Inferior parietal cortex (tissue), 1 donor: Measurements from ENCODE around the gene MAP2K7.
A peak's percentile ranks its signal among the peaks of the same experiment; 100 is the strongest.

ENCODE experiments used
- DNase-seq: peaks from one replicate; pipeline ENCODE4 v3.0.0-alpha.2; 2016; ENCODE audit errors: extremely low spot score

MAP2K7 gene

DNA sequence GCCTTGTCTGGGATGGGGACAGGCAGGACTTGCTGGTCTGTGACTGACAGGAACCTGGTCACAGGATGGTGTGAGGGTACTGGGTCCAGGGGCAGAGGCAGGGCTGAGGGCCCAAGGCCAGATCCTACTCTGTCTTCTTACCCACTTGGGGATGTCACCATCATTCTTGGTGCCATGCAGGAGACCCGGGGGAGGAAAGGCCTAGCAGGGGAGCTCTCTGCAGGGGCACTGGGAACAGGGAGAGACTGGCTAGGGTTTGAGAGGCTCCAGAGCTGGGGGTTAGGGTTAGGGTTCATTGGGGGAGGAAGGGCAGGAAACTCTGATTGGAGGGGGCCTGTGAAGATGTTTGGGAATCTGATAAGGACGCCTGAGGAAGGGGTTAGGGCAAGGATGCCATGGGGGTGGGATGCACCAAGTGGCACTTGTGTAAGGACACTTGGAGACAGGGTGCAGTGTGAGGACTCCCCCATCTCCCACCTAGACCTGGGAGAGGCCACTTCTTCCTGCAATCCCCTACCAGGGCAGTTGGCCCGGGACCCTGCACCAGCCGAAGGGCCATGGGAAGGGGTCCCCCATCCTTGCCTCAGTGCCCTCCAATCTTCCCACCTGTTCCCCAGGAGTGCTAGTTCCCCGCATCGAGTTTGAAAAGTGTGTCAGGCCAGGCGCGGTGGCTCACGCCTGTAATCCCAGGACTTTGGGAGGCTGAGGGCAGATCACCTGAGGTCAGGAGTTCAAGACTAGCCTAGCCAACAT is 36.4 kb upstream of the MAP2K7 start:
- DNase-seq: no peak

DNA sequence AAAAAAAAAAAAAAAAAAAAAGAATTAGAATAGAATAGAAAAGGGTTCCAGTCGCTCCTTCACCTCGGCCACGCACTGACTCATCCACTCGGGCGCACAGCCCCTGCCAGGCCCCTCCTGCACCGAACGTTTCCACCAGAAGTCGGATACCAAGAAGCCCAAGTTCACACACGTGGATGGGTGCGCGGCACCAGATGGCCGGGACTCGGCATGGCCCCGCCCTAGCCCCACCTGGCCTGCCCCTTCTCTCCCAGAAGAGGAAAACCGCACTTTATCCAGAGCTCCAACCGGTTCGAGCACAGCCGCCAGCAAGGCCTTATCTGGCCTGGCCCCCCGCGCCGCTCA is 35.4 kb upstream of the MAP2K7 start:
- no peak for DNase-seq

DNA sequence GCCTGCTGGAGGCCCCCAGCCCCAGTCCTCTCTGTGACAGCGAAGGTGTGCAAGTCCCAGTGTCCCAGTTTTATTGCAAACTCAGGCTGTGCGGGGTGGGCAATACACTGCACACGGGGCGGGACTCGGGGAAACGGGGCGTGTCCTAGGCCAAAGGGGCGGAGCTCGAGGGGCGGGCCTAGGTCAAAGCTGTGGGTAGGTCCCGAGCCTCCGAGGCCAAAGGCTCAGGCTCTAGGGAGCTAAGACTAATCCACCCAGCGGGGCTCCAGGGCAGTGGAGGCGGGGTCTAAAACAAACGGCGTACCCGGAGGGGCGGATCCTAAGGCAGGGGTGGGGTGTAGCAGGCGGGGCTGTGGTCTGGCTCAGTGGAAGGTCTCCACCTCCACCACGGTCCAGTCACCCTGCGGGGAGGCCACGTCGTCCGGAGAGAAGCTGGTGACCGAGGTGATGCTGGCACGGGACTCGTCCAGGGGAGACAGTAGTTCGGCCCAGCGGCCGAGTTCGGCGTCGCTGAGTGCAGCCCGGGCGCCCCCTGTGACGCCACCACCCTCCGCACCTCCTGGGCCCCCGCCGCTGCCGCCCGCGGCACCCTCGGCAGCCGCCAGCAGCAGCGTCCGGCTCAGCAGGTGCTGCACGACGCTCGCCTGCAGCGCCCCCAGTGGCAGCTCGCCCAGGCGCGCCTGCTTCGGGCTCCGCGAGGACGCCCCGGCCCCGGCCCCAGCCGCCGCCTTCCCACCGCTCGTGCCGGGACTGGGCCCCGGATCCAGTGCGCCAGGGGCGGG is 34.8 kb upstream of the MAP2K7 start:
- DNase-seq: peak; percentile 59

DNA sequence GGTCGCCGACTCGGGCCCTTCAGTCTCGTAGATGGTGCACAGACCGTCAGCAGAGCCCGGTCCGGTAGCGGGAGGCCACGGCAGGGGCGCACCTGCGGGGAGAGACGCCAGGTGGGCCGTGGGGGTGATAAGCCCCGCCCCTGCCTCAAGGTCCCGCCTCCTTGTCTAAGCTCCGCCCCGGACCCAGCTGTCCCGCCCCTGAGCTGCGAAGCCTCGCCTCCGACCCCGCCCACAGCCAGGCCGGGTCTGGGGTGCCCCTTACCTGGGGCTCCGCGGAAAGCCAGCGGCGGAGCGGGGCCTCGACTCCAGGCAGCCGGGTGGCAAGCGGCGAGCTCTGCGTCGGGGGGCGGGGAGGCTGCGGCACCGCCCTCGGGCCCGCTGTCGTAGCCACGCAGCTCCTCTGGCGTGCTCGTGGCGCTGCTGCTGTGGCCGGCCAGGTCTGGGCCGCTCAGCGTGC is 34.2 kb upstream of the MAP2K7 start:
- DNase-seq: no peak

DNA sequence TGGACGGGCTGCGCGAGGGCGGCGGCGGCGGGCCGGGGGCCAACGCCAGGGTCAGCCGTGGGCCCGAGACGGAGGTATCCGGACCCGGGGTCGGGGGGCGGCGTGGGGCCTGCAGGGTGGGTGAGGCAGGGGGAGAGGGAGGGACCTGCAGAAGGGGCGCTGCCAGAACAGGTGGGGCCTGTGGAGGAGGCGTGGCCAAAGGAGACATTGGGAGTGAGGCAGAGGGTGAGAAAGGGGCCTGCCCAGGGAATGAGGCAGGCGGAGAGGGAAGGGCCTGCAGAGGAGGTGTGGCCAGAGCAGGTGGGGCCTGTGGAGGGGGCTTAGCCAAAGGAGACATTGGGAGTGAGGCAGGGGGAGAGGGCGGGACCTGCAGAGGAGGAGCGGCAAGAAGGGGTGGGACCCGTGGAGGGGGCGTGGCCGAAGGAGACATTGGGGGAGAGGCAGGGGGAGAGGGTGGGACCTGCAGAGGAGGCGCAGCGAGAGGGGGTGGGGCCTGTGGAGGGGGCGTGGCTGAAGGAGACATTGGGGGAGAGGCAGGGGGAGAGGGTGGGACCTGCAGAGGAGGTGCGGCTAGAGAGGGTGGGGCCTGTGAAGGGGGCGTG is 33.7 kb upstream of the MAP2K7 start:
- no peak for DNase-seq

DNA sequence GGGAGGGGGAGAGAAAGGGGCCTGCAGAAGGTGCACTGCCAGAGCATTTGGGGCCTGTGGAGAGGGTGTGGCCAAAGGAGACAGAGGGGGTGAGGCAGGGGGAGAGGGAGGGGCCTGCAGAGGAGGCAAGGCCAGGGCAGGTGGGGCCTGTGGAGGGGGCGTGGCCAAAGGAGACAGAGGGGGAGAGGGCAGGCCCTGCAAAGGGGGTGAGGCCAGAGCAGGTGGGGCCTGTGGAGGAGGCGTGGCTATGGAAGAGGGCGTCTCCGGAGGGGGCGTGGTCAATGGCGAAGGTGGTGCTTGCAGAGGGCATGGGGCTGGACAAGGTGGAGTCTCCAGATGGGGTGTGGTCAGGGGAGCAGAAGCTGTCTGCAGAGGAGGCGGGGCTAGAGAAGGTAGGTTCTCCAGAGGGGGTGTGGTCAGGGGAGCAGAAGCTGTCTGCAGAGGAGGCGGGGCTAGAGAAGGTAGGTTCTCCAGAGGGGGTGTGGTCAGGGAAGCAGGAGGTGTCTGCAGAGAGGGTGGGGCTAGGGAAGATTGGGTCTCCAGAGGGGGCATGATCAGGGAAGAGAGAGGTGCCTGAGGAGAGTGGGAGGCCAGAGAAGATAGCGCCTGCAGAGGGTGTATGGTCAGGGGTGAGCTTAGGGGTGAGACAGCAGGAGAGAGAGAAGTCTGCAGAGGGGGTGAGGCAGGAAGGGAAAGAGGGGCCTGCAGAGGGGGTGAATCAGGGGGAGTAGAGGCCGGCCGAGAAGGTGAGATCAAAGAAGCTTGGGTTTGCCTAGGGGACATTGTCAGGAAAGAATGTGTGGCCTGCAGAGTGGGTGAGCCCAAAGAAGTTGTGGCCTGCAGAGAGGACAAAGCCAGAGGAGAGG is 32.9 kb upstream of the MAP2K7 start:
- DNase-seq: peak; percentile 46

DNA sequence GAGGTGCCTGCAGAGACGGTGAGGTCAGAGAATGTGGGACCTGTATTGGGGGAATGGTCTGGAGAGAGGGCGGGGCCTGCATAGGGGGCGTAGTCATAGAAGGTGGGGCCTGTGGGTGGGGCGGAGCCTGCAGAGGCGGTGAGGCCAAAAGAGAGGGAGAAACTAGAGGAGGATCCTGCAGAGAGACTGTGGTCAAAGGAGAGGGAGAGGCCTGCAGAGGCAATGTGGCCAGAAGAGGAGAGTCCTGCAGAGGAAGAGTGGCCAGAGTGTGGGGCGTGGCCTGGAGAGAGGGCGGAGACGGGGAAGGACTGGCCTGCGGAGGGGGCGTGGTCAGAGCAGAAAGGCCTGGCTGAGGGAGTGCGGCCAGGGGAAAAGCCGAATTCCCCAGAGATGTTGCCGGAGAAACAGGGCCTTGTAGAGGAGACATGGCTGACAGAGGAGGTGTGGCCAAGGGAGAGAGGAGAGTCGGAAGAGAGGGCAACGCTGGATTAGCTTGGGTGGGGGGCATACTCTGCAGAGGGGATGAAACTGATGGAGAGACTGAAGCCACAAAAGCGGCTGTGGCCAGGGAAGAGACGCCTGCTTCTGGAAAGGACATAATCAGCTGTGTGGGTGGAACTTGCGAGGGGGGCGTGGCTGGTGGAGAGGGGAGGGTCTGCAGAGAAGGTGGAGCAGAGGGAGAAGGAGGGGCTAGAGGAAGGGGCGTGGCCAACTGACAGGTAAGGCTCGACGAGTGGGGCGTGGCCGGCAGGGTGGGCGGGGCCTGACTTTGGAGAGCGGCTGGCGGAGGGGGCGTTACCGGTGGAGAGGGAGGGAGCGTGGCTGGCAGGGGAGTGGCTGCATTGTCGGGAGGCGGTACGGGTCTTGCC is 32.0 kb upstream of the MAP2K7 start:
- peak; percentile 55 for DNase-seq

DNA sequence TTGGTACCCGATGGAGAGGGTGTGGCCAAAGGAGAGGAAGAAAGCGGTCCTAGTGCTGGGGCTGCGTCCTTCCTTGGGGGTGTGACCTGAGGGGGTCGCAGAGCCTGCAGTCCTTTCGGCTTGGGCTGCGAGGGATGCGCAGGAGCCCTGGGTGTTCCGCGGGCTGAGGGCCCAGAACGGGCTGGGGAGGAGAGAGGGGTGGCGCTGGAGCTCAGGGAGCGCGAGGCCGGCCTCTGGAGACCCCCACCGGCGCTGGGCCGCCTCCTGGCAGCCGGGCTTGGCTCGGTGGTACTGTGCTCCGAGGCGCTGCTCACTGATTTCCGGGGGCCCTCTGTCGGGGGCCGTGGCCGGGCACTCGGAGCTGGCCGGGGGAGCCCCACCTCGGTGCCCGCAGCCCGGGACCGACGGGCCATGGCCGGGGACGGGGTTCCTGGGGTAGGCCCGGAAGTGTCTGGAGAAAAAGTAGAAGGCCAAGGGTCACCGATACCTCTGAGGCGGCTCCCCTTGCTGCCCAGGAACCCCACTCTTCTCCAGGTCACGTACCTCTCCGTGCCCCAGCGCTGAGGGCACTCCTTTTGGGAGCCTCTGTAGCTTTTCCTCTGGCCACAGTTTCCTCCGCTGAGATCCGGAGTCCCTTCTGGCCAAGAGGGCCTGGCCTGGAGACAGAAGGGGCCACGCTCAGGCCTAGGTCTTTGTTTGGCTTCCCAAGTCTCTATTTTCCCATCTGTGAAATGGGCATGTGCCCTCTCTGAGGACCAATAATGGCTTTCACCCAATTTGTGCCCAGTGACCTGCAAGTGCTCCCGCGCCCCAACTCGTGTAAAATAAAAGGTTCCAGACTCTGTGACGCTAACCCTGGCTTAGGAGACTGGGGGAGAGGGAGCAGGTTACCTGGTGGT is 31.1 kb upstream of the MAP2K7 start:
- DNase-seq: no peak

DNA sequence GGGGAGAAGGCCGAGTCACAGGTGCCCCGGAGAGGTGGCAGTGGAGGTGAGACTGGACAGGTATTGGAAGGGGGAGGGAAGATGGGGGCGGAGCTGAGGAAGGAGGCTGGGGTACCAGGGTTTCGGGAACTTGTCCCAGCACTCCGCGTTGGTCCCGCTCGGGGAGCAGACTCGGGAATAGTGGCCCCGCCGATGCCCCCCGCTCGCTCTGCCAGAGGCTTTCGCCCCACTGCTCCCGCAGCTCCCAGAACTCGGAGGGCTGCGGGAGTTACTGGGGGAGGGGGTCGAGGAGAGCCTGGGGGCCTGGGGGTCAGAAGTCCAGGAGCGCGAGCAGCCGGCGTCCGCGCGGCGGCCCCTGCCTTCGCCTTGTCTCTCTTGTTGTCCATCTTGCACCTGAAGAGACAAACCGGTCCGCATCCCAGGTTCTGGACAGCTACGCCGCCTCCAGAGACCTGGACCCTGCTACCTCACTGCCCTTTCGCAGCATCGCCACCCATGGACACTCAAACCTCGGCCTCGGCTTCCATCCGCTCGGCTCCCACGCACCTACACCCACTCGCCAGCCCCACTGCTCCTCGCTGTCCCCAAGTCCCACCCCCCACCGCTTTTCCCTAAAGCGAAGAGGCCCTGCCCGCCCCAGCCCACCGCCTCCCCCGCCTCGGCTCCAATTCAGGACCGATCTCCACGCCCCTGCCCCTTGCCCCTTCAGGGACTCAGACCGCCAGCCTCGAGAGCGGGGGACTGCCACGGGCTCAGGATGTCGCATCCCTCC is 30.2 kb upstream of the MAP2K7 start:
- no peak for DNase-seq

DNA sequence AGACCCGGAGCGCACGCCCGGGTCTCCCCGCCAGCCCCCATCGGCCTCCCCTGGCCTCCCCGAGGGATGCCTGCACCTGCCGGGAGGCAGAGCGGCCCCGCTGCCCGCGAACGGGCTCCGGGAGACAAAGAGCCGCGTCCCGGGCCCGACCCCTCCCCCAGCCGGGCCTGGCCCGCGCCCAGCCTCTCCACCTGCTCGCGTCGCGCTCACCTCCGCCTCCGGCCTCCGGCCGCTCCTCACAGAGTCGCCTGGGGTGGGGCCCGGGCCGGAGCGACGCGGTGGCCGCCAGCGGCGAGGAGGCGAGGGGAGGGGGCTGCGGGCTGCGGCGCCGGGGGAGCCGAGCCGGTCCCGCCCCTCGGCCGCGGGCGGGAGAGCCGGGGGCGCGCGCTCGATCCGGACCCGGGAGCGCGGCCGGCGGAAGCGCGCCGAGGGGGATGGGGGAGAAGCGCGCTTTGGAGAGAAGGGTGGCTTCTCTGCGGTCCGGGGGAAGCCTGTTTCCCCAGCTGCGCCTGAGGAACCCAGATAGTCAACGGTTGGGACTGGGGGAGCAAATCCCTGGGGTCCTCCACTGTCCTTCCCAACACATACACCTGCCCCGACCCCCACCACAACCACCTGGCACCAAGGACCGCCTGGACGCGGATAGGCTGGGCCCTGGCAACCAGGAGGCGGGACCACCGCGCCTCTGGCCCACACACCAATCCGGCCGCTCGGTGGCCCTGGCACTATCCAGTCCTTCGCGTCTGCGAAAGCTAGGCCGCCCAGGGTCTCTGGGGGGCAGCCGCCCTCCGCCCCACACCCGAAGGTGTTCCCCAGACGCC is 29.4 kb upstream of the MAP2K7 start, which contains the start of gene PRR36:
Gene PRR36, minus strand, starts transcription at position 315 of the 821 bp plus-strand sequence. CDS start 701 bp downstream, outside the sequence.
- DNase-seq: peak; percentile 47

DNA sequence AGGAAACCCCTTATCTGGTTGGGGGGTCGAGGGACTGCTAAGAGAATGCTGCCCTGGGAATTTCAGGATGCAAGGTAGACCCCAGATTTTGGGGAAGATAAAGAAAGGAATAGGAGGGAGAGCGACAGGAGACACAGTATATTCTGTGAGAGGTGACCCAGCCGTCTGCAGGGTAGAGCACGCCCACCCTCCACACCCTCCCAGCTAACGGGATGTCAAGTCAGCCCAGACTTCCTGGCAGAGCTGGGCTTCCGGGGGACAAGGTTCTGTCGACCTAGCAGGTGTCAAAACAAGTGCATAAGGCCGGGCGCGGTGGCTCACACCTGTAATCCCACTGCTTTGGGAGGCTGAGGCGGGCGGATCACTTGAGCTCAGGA is 28.8 kb upstream of the MAP2K7 start:
- DNase-seq: no peak

DNA sequence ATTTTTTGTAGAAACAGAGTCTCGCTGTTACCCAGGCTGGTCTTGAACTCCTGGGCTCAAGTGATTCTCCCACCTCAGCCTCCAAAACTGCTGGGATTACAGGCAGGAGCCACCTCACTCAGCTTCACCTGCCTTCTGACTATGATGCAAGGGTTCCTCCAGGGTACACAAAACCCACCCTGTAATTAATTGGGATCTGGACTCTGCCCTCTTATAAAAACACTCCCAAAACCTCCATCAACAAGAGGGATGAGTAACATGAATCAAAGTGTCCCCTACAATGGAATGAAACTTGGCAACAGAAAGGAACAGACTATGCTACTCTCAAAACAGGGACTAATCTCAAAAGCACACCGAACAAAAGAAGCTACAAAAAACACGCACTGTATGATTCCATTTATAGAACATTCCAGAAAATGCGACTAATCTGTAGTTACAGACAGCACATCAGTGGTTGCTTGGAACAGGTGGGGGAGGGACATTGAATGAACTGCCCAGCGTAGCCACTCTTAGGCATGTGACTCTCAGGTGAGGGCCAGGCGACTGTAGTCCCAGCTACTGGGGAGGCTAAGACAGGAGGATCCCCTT is 26.3 kb upstream of the MAP2K7 start:
- no peak for DNase-seq

DNA sequence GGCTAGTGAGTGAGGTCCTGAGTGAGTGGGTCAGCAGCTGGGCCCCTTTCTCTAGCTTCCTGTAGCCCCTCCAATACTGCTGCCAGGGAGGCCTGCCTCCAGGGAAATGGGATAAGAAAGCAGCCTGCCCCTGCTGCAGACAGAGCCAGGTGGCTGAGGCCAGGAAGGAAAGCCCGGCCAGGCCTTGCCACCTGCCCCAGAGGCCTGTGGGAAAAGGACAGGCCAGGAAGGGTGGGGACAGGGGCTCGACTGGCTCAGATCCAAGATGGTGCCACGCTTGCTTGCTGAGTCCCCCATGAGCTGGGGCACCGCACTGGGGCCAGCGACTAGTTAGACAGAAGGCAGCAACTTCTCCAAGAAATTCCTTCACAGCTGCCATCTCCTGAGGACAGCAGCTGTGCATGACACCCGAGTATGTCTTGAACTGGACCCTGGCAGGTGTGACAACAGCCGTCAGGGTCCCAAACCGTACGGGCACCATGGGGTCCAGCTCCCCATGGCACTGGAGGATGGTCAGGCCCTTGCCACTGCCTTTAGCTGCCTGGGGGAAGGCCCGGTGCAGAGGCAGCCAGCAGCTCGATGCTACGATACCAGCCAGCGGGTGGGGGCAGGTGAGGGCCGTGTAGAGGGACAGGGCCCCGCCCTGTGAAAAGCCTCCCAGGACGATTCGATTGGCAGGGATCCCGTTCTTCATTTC is 24.4 kb upstream of the MAP2K7 start:
- no peak for DNase-seq

DNA sequence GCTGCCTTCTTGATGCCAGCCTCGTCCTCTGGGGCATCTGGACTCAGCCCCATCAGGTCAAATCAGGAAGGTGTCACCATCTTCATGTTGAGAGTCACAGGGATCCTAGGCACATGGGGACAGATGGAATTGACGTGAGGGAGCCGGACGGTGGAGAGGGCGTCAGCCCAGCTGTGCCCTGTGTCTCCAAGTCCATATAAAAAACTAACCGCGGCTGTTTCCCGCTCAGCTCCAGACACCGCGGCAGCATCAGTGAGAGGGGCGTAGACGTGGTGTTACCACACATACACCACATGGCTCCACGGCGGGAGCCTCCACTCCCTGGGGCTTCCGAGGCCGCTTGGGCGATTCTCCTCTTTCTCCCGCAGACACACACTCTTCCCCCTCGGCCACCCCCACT is 23.8 kb upstream of the MAP2K7 start:
- no peak for DNase-seq

DNA sequence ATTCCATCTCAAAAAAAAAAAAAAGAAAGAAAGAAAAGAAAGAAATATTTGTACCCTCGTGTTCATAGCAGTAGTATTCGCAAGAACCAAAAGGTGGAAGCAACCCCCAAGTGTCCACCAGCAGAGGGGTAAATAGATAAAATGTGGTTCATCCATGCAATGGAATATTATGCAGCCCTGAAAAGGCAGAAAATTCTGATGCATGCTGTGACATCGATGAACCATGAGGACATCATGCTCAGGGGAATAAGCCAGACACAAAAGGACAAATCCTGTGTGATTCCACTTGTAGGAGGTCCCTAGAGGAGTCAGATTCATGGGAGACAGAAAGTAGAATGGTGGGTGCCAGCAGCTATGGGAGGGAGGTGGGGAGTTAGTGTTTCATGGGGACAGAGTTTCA is 21.8 kb upstream of the MAP2K7 start:
- no peak for DNase-seq

DNA sequence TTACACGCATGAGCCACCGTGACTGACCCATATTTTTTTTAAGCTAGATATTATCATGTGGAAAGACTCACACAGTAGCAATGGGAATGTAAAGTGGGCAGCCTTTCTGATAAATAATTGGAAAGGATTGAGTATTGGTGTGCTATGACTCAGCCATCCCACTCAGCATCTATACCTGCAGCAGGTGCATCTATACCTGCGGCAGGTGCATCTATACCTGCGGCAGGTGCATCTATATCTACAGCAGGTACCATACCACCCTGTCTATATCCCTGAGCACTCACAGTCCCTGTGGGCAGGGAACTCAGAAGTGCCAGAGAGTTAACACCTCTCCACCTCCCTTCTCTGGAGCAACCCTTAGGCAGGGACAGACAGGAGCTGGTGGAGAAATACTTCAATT is 20.6 kb upstream of the MAP2K7 start:
- no peak for DNase-seq
